ENCODE data around the gene SMIM14.

SMIM14 gene

GRCh38 chr4:39497909-39498726 is 140.5 kb downstream of the SMIM14 start:
- no peak for DNase-seq (ENCODE audit: low read depth)
